HepG2 (cell line): ENCODE data around the gene MRPL38. TPM values are rescaled to one million over a fixed set of nuclear protein-coding genes. Genes with fewer than 3 reads are reported as not detected.
A peak's percentile ranks its signal among the peaks of the same experiment; 100 is the strongest.

Experiments used
- ARNTL ChIP-seq: sonication (generic); formaldehyde crosslinking; IDR thresholded peaks from 2 replicates; pipeline ENCODE4 v1.4.0; 2020; ENCODE audit warnings: mild to moderate bottlenecking, missing genetic modification reagents
- E2F2 ChIP-seq: sonication (generic); formaldehyde crosslinking; IDR thresholded peaks from 2 replicates; pipeline ENCODE4 v1.4.0; 2020; ENCODE audit warnings: missing genetic modification reagents, borderline replicate concordance
- EHMT2 ChIP-seq: fragments of 200-600 bp; sonication (generic); IDR thresholded peaks from 2 replicates; pipeline ENCODE4 v1.7.0; 2017; ENCODE audit warnings: antibody characterized with exemption, low read depth, low read length, borderline replicate concordance
- ELF1 ChIP-seq: sonication (generic); formaldehyde crosslinking; IDR thresholded peaks from 2 replicates; pipeline ENCODE4 v1.4.0; 2020; ENCODE audit warnings: missing genetic modification reagents
- GLI4 ChIP-seq: sonication (generic); formaldehyde crosslinking; IDR thresholded peaks from 2 replicates; pipeline ENCODE4 v1.5.1; 2020; ENCODE audit warnings: missing genetic modification reagents, mild to moderate bottlenecking, moderate library complexity, borderline replicate concordance
- HNF1B ChIP-seq: sonication (generic); formaldehyde crosslinking; IDR thresholded peaks from 2 replicates; pipeline ENCODE4 v1.5.1; 2020; ENCODE audit warnings: mild to moderate bottlenecking, moderate library complexity, missing genetic modification reagents
- MNT ChIP-seq: fragments of 450-650 bp; IDR thresholded peaks from 2 replicates; pipeline ENCODE4 v1.6.1; 2016
- RBFOX2 ChIP-seq: fragments of 200-400 bp; formaldehyde crosslinking; IDR thresholded peaks from 2 replicates; pipeline ENCODE4 v1.6.1; 2017; ENCODE audit warnings: low read depth, mild to moderate bottlenecking, low read length
- SKI ChIP-seq: fragments of 450-650 bp; IDR thresholded peaks from one replicate; pipeline ENCODE4 v1.6.1; 2018; ENCODE audit warnings: mild to moderate bottlenecking; ENCODE audit not compliant: partially characterized antibody
- SMARCC2 ChIP-seq: fragments of 450-650 bp; IDR thresholded peaks from 2 replicates; pipeline ENCODE4 v1.6.1; 2017; ENCODE audit warnings: antibody characterized with exemption, mild to moderate bottlenecking
- SNAPC4 ChIP-seq: sonication (generic); formaldehyde crosslinking; IDR thresholded peaks from 2 replicates; pipeline ENCODE4 v1.4.0; 2020; ENCODE audit warnings: mild to moderate bottlenecking, missing genetic modification reagents
- XBP1 ChIP-seq: sonication (generic); formaldehyde crosslinking; IDR thresholded peaks from 2 replicates; pipeline ENCODE4 v1.5.0; 2020; ENCODE audit warnings: missing genetic modification reagents
- ZNF136 ChIP-seq: sonication (generic); formaldehyde crosslinking; IDR thresholded peaks from 2 replicates; pipeline ENCODE4 v1.8.1; 2022; ENCODE audit warnings: low read depth, mild to moderate bottlenecking, moderate library complexity, missing genetic modification reagents
- ZNF143 ChIP-seq: sonication (generic); formaldehyde crosslinking; IDR thresholded peaks from 2 replicates; pipeline ENCODE4 v1.4.0; 2020; ENCODE audit warnings: missing genetic modification reagents
- ZNF354B ChIP-seq: sonication (generic); formaldehyde crosslinking; IDR thresholded peaks from 2 replicates; pipeline ENCODE4 v1.8.0; 2022; ENCODE audit warnings: mild to moderate bottlenecking, missing genetic modification reagents
- ZNF577 ChIP-seq: sonication (generic); formaldehyde crosslinking; IDR thresholded peaks from 2 replicates; pipeline ENCODE4 v1.4.0; 2020; ENCODE audit warnings: mild to moderate bottlenecking, low read depth, missing genetic modification reagents, borderline replicate concordance
- polyA plus RNA-seq, 8 experiments: library from polyadenylated mRNA; depleted of rRNA in 3 of 8; stranded (reverse) in 7 of 8; unstranded in 1 of 8; fragments of >200 nt; fragmentation: Illumina TruSeq in 4 of 8; extraction: Trizol in 4 of 8; gene quantifications; 2 replicates each; pipeline versions ENCODE4 v1.2.1 to v1.2.3, GENCODE V29; 2011 to 2016; ENCODE audit warnings: low read depth in 4 of 8, missing spikeins in 1 of 8, mixed read lengths in 1 of 8; ENCODE audit not compliant: insufficient read depth in 1 of 8
- total RNA-seq, 5 experiments: library from RNA; depleted of rRNA; stranded (reverse); fragments of >200 nt; fragmentation: Illumina TruSeq; extraction: Trizol; gene quantifications; 2 replicates each; pipeline ENCODE4 v1.2.3, GENCODE V29; 2016; ENCODE audit warnings: low read depth in 1 of 5

Gene MRPL38
- total and polyA plus RNA-seq, 2 of the 13 experiments (the other 11 are each of a cell fraction or from before 2014, with no cell fraction given), result 83.7 to 125 TPM

GRCh38 chr17:75892556-75893224 is 12.0 kb downstream of the MRPL38 start (continued):
- TF ChIP-seq HNF1B (CRISPR knock-in tag), result peak; percentile 77
- peak; percentile 90 for TF ChIP-seq ARNTL (CRISPR knock-in tag)
- TF ChIP-seq ZNF577 (CRISPR knock-in tag), result no peak
- peak; percentile 93; the same call in 1 of the 2 replicates for TF ChIP-seq ZNF354B (CRISPR knock-in tag)
- no peak for TF ChIP-seq XBP1 (CRISPR knock-in tag)
- no peak; the same call in 1 of the 2 replicates for TF ChIP-seq SNAPC4
- no peak for TF ChIP-seq SMARCC2
- peak; percentile 38; the same call in 1 of the 2 replicates for TF ChIP-seq ZNF136
- TF ChIP-seq GLI4 (CRISPR knock-in tag), result no peak
- TF ChIP-seq ZNF143, result no peak
- no peak for TF ChIP-seq MNT
- TF ChIP-seq EHMT2, result no peak
- no peak for TF ChIP-seq SKI
- no peak for TF ChIP-seq E2F2 (CRISPR knock-in tag)
- TF ChIP-seq ELF1, result no peak
- TF ChIP-seq RBFOX2, result peak; percentile 89
